ENCODE data around the gene EREG. TPM values are rescaled to one million over a fixed set of nuclear protein-coding genes. Genes with fewer than 3 reads are reported as not detected.
A peak's percentile ranks its signal among the peaks of the same experiment; 100 is the strongest.

EREG gene
- total RNA-seq, 4 donors from 2014 or later = 1.2 to 4.0 (median 4.0) TPM; not detected in 1

DNA sequence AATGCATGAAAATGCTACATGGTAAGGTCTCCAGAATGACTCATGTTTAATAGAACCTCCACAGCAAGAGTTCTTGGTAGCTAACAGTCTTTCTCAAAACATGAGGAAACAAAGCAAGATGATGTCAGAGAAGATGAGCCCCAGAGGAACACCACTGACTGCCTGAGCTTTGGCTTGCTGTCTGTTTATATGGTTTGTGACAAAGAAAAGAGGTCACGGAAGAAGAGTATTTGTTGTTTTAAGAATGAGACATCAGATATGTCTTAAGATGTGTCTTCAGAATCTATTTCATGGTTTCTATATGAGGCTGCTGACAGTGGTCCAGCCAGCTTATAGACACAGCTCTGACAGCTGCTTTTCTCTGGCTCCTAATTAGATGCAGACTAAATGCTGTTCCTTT lies 61.2 kb downstream of the EREG start:
- 67 to 75% methylated on average over 1 of the region's 1 CpG for WGBS, 2 donors (ENCODE audit: low coverage in 1 of 2)
- DNase-seq = no peak
- no peaks in the 10 kb centered on the region for H3K27me3 ChIP-seq
- TF ChIP-seq POLR2A (IDR thresholded peaks at IDR 0.05) (no peak), EP300 (IDR thresholded peaks at IDR 0.05; ENCODE audit: low read depth) (no peak), POLR2AphosphoS5 (IDR thresholded peaks at IDR 0.05) (no peak)
- TF ChIP-seq, protein P1, sequence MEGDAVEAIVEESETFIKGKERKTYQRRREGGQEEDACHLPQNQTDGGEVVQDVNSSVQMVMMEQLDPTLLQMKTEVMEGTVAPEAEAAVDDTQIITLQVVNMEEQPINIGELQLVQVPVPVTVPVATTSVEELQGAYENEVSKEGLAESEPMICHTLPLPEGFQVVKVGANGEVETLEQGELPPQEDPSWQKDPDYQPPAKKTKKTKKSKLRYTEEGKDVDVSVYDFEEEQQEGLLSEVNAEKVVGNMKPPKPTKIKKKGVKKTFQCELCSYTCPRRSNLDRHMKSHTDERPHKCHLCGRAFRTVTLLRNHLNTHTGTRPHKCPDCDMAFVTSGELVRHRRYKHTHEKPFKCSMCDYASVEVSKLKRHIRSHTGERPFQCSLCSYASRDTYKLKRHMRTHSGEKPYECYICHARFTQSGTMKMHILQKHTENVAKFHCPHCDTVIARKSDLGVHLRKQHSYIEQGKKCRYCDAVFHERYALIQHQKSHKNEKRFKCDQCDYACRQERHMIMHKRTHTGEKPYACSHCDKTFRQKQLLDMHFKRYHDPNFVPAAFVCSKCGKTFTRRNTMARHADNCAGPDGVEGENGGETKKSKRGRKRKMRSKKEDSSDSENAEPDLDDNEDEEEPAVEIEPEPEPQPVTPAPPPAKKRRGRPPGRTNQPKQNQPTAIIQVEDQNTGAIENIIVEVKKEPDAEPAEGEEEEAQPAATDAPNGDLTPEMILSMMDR (IDR thresholded peaks at IDR 0.05) = no peak
- H3K4me1 ChIP-seq = peaks cover 0 to 12% (median 0%) of the 10 kb centered on the region in 4 donors
- intact Hi-C loops (cut with DNase I; ENCODE audit: low total_unique reads) (no loop called here), in situ Hi-C loops (cut with MboI; ENCODE audit: low pct_ligation_motif_present in 1 of 4, low pct_unique_long_range_greater_than_20kb in 1 of 4, low sequenced_read_pairs in 3 of 4) (no loop called here)
- H3K9me3 ChIP-seq = no peaks in the 10 kb centered on the region
- no peak overlapping the region for H3K27ac ChIP-seq
- H3K4me3 ChIP-seq = no peak overlapping the region
- no peaks in the 10 kb centered on the region for H3K36me3 ChIP-seq

DNA sequence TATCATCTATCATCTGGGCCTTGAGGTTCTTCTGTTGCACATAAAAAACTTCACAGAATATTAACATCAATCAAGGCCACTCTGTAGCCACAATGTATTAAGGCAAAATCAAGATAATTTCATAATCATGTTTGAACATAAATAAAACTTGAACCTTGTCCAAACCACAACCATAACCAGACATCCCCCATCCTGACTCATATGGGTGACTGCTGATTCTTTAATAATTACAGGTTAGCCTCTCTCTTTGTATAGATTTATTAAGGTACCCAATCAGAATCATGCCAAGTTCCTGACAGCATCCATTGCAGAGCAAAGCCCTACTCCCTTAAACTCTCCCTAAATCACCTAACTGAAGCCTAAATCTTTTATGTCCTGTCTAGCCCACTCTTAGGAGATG lies 63.3 kb downstream of the EREG start:
- H3K4me1 ChIP-seq = peaks cover 0 to 5% (median 0%) of the 10 kb centered on the region in 4 donors
- intact Hi-C loops (cut with DNase I; ENCODE audit: low total_unique reads) (no loop called here), in situ Hi-C loops (cut with MboI; ENCODE audit: low pct_ligation_motif_present in 1 of 4, low pct_unique_long_range_greater_than_20kb in 1 of 4, low sequenced_read_pairs in 3 of 4) (no loop called here)
- H3K9me3 ChIP-seq = no peaks in the 10 kb centered on the region
- no peak overlapping the region for H3K27ac ChIP-seq
- no peaks in the 10 kb centered on the region for H3K27me3 ChIP-seq
- DNase-seq = no peak
- H3K36me3 ChIP-seq = no peaks in the 10 kb centered on the region
- TF ChIP-seq POLR2A (IDR thresholded peaks at IDR 0.05) = no peak
- TF ChIP-seq, protein P1 (IDR thresholded peaks at IDR 0.05) = no peak
- no peak for TF ChIP-seq POLR2AphosphoS5 (IDR thresholded peaks at IDR 0.05)
- TF ChIP-seq EP300 (IDR thresholded peaks at IDR 0.05; ENCODE audit: low read depth) = no peak
- no peak overlapping the region for H3K4me3 ChIP-seq

DNA sequence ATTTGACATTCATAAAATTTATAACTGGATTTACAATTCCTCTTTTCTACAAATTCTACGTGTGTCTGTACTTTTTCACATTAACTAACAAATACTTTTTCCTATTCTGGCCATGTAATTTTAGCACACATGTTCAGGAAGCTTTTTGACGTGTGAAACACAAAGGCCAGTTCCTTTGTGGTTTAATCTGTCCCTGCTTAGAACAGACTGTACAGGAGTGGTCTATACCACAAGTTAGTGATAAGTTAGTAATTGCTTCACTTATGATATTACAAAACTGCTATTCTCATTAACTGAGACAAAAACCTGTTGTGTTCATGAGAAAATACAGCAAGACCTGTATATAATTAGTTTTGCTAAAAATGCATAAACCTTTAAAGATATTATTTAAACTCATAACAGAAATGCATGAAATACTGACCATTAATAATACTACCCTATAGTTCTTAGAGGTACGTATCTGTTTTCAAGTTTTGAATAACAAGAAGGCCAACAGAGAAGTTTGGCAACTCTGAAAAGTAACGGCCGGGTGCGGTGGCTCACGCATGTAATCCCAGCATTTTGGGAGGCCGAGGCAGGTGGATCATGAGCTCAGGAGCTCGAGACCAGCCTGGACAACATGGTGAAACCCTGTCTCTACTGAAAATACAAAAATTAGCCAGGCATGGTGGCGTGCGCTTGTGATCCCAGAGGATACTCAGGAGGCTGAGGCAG lies 66.3 kb downstream of the EREG start:
- intact Hi-C loops (cut with DNase I; ENCODE audit: low total_unique reads) (no loop called here), in situ Hi-C loops (cut with MboI; ENCODE audit: low pct_ligation_motif_present in 1 of 4, low pct_unique_long_range_greater_than_20kb in 1 of 4, low sequenced_read_pairs in 3 of 4) (no loop called here)
- no peaks in the 10 kb centered on the region for H3K27me3 ChIP-seq
- no peaks in the 10 kb centered on the region for H3K4me1 ChIP-seq
- H3K27ac ChIP-seq = peak overlapping the region in 1 of 4 donors; percentile 41
- 73 to 74% methylated on average over 11 of the region's 11 CpGs for WGBS, 2 donors (ENCODE audit: low coverage in 1 of 2)
- H3K36me3 ChIP-seq = no peaks in the 10 kb centered on the region
- no peak overlapping the region for H3K4me3 ChIP-seq
- TF ChIP-seq, protein P1 (IDR thresholded peaks at IDR 0.05) = no peak
- peak; percentile 27 for TF ChIP-seq EP300 (IDR thresholded peaks at IDR 0.05; ENCODE audit: low read depth)
- no peak for DNase-seq
- H3K9me3 ChIP-seq = no peaks in the 10 kb centered on the region

DNA sequence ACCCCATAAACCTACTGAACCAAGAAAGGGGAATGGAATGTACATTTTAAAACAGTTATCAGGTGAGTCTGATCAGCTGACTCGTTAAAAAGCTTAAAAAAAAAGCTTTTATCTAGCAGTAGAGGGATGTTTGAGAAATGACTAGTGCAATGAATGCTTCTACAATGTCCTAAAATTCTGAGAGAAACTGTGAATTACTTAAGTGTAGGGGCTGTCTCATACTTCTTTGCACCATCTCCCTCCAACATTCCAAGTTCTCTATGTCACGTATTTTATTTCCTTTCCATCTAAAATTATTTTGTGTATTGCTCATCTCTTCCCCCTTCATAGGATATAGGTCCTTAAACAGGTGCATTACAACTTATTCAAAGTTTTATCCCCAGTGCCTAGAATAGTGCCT lies 68.1 kb downstream of the EREG start:
- intact Hi-C loops (cut with DNase I; ENCODE audit: low total_unique reads) (no loop called here), in situ Hi-C loops (cut with MboI; ENCODE audit: low pct_ligation_motif_present in 1 of 4, low pct_unique_long_range_greater_than_20kb in 1 of 4, low sequenced_read_pairs in 3 of 4) (no loop called here)
- no peaks in the 10 kb centered on the region for H3K36me3 ChIP-seq
- H3K9me3 ChIP-seq = no peaks in the 10 kb centered on the region
- no peaks in the 10 kb centered on the region for H3K27me3 ChIP-seq
- no peak overlapping the region for H3K4me3 ChIP-seq
- 55 to 79% methylated on average over 2 of the region's 2 CpGs for WGBS, 2 donors (ENCODE audit: low coverage in 1 of 2)
- no peak overlapping the region for H3K27ac ChIP-seq
- TF ChIP-seq, protein P1 (IDR thresholded peaks at IDR 0.05) = no peak
- TF ChIP-seq EP300 (IDR thresholded peaks at IDR 0.05; ENCODE audit: low read depth) = no peak
- TF ChIP-seq POLR2A (IDR thresholded peaks at IDR 0.05) = no peak
- no peak for TF ChIP-seq POLR2AphosphoS5 (IDR thresholded peaks at IDR 0.05)
- H3K4me1 ChIP-seq = no peaks in the 10 kb centered on the region
- DNase-seq = no peak
